ENCODE data around the gene EXOSC5.
"Not testable (repeated sequence)": the region's sequence is repeated elsewhere in the genome, so short reads cannot be mapped to it uniquely, and the experiment has no call there.

EXOSC5 gene

DNA sequence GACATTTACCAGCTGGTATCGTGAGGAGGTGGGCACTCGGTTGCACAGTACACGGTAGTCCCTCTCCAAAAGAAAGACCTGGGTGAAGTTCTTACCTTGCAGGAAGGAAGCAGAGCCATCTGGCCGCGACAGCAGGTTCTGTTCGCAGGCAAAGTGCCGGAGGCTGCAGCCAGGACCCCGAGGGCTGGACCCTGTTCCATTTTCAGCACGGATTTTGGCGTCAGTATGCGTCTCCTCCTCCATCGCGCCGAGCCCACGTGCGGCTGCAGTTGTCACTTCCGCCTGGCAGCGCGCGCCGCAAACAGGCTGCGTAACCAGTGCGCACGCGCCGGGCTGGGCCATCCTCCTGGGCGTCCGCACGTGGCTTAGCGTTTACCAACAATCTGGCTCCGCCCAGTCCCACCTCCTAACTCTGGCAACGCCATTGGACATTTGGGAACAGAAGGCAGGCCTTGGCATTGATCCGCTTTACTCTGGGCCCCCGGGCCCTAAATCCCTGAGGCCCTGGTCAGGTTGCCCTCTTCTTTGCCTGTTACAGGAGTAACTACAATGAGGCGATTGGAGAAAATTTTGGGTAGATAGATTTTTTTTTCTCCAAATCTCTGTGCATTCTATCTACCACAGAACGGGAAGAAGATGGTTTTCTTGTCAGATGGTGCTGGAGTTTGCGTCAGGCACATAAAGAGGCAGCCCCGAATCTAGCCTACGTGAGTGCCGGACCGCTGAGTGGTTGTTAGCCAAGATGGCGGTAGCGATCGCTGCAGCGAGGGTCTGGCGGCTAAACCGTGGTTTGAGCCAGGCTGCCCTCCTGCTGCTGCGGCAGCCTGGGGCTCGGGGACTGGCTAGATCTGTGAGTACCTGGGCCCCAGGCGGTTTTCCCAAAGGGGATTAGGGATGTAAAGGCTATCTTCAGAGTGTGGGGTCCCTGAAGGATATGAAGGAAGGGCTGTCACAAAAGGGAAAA lies at the start of gene EXOSC5, which contains the start of gene BCKDHA:
Gene EXOSC5 (minus strand): TSS at position 274 of the 964 bp plus-strand sequence. CDS start 31 bp downstream, at position 243.
Gene BCKDHA (plus strand): TSS at position 733 of the 964 bp plus-strand sequence. CDS start 10 bp downstream, at position 743.
- DNase-seq = peak; percentile 99

DNA sequence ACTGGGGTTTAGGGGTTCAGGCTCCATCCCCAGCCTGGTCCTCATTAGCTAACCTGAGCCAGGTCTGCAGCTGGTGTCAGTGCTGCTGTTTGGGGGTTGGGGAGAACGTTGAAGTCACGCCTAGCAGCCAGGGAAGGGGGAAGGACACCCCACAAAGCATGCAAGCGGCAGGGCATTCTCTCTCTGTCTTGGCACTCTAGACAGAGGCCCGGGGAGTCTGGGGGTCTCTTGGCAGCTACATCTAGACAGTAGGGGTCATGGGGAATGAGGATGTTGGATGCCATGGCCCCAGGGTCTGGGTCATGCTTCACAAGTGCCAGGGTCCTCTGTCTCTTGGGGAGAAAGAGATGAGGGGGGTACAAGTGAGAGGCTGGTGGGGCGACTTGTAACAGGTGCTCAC lies 48.4 kb upstream of the EXOSC5 start:
- no peak for DNase-seq

DNA sequence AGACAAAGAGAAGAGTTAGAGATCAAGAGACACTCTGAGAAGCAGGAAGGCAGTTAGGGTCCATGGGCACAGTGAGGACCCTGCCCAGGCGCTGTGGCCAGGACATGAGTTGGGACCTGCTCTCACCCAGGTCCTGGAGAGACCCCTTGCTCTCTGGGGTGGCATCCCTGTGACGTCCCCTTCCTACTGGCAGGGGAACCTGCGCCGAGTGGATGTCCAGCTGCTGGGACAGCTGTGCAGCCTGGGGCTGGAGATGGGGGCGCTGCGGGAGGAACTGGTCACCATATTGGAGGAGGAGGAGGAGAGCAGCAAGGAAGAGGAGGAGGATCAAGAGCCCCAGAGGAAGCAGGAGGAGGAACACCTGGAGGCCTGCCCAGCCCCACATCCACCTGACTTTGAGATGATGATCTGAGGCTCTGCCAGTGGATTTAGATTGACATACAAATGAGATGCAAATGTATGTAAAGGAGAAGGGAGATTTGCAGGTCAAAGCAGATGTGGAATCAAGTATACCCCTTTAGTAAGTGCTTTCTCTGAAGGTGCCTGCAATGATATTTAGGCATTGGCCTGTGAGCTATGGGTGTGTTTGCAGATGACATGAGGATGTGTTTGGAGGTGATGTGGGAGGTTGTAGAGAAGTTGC lies 46.8 kb upstream of the EXOSC5 start:
- DNase-seq = no peak

GRCh38 chr19:41442473-41443355 lies 45.6 kb upstream of the EXOSC5 start, which contains the start of gene ERICH4:
Gene ERICH4, plus strand, starts transcription at chr19:41443156. Its CDS starts 14 bp downstream, at chr19:41443170.
- no peak for DNase-seq

GRCh38 chr19:41441321-41441945 lies 44.3 kb upstream of the EXOSC5 start:
- DNase-seq = no peak

DNA sequence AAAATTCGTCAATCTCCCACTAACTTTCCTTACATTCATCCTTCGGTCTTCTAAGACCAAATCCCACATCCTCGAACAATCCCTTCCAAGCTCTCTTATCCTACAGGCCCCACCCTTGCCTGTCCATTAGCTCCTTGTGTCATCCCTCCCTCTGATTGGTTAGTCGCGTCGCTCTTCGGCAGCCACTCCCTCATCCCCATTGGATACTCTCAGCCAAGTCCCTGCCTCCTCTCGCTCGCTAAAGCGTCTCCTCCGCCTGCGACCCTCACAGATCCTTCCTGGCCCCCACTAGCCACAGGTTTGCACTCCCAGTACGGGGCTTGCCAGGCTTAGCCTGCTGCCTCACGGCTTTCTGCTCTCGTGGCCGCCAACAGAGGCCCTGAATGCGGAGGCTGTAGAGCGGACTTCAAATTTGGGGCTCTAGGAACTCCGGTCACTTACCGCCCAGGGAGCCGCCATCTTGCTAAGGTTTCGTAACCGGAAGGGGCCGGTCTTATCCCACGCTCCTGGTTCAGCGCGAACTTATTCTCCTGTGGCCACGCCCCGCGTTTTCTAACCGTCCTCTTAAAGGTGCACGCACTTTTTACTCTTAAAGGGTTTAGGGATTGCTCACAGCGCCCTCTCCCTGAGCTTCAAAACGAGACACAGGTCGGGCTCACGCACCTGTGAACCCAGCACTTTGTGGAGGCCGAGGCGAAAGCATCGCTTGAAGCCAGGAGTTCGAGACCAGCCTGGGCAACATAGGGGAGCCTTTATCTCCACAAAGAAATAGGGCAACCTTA lies 42.5 kb upstream of the EXOSC5 start, which contains the start of gene DMAC2:
Gene DMAC2 (minus strand): TSS at position 472 of the 782 bp plus-strand sequence. CDS start 13 bp downstream, at position 459.
- peak; percentile 95 for DNase-seq

- no peak for DNase-seq
Observed at GRCh38 chr19:41437944-41438574, 40.9 kb upstream of the EXOSC5 start.

- no peak for DNase-seq
Observed at GRCh38 chr19:41436674-41436951, 39.5 kb upstream of the EXOSC5 start.

GRCh38 chr19:41435936-41436673 lies 38.9 kb upstream of the EXOSC5 start:
- DNase-seq = no peak

- DNase-seq = not testable (repeated sequence)
Observed at GRCh38 chr19:41435376-41435775, 38.2 kb upstream of the EXOSC5 start.

DNA sequence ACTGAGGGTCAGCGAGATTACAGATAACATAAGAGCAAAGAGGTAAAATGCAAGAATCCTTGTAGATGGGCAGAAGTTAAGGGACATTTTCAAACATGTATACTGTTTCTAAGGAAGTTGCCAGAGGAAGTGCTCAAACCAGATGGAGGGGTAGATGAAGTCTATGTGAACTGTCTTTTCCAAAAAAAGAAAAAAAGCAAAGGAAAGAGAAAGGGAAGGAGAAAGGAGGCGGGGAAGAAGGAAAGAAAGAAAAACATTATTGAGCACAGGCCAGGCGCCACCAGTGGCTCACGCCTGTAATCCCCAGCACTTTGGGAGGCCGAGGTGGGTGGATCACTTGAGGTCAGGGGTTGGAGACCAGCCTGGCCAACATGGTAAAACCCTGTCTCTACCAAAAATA lies 37.3 kb upstream of the EXOSC5 start:
- DNase-seq = no peak

DNA sequence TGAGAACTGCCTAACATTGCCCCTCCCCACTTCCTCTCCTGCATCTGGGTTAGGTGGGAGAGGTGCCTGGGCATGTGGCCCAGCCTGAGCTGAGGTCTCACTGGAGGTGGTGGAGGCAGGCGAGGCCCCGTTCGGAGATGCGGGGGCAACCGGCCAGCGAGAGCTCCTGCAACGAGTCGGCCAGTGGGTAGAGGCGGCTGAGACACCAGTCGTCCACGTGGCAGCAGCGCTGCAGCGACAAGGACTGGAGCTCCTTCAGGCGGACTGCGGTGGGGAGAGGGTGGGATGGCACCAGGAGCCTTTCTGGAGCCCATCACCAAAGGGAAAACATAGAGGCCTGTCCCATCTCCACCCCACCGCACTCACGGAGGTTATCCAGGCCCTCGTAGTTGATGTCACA lies 36.0 kb upstream of the EXOSC5 start:
- no peak for DNase-seq

DNA sequence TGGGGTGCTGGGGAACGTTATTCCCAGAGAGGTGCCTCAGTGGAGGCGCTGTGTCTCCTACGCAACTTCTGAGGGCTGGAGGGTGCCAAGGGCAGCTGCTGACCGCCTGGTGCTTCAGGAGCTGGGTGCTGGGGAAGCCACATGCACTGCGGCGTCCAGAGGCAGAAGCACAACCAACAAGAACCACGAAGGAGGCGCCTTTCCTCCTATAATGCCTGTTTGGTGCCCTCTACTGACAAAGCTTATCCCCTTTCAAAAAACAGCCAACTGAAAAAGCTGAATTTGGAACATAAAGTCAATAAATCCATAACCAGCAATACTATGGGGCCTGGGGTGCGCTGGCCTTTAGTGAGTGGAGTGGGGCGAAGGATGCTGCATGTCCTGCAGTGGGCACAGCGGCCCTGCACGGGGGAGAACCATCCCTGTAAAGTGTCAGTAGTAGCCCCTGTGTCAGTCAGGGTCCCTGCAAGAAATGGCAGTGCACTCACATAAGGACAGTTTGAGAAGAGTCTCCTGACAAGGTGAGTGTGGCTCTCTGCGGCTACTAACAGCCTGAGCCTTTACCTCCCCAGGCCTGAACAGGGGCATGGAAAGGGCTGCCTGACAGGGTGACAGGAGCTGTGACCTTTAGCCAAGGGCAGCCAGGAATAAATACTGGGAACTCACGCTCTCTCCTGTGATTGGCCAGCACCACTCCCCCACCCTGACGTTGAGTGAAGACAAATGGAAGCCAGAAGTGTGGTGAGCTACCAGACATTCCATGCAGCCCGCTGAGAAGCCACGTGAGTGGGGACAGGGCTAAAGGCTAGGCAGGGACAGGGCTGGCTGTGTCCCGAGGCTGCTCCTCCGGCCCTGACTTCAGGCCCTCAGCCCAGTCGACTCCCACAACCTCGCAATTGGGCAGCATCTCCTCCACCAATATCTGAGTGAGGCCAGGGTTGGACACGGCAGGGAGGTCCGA lies 34.5 kb upstream of the EXOSC5 start:
- no peak for DNase-seq

DNA sequence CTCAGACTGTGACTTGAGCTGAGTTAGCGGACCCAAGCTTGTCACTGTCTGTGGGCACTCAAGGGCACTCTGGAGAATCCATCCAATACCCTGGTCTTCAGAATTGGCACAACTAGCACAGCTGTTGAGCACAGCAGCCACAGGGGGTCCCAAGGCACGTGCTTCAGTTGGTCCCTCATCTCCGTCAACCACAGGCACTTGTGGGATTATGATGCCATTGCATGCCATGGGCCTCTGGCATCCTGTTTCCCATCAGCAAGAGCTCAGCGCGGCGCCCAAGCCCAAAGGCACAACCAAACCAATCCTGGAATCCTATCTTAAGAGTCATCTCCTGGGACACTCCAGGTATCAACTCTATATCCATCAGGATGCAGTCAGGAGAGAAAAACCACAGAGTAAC lies 33.8 kb upstream of the EXOSC5 start:
- no peak for DNase-seq

GRCh38 chr19:41428481-41428859 lies 31.3 kb upstream of the EXOSC5 start:
- no peak for DNase-seq

DNA sequence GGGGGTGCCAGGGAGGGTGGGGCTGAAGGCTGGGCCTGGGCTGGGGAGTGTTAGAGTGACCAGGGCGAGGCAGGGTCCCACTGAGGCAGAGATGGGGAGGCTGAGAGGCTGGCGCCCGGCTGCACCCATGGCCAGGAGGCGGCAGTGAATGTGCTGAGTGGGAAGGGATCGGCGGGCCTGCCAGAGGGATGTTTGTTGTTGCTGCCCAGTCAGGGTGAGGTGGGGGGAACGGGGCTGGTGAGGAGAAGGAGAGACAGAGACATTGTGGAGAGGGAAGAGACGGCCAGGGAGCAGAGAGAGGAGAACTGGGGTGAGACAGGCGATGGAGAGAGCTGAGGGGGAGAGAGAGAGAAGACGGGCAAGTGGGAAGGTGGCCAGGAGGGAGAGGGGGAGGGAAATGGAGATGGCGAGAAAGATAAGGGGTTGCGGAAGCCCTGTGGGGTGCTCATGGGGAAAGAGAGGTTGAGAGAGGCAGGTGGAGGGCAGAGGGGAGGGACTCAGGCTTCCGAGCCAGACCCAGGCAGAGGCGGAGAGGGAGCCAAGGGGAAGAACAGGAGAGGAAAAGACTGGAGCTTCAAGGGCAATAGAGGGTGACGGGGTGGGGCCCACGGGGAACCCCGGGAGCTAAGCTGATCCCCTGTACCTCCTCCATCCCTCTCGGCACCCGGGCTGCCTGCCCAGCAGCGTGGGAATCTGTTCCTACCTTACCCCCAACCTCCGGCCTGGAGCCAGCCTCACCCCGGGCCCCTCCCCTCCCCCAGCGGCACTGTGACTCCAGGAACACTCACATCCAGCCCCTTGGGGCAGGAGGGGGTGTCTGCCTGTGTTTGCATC lies 30.7 kb upstream of the EXOSC5 start:
- DNase-seq = no peak

DNA sequence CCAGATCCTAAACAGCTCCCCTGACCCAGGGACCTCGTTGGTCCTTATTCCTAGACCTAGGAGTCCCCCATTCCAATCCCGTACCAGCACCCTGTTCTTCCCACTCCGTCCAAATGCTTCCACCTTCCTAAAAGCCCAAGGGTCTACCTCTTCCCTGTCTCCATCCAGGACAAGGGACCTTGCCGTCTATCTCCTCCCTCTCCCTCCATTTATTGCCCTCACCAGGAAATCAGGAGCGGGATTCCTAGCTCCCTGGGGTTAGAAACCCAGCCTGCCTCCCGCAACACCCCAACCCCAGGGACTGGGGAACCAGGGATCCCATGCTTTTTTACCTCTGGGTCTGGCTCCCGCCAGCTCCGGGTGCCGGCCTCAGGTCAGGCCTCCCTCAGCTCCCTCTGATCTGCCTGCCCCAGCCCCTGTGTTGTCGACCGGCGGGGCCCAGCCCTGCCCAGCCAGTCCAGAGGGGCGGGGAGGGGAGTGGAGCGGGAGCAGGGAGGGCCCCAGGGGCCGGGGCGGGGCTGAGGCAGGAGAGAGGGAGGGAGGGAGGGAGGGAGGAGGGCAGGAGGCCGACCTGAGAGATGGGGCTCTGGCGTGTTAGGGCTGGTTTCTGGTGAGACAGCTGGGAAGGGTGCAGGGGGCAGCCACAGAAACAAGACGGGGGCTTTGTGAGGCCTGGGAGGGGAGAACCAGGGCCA lies 29.9 kb upstream of the EXOSC5 start, which contains the start of gene B3GNT8:
Gene B3GNT8 (minus strand): TSS at position 423 of the 695 bp plus-strand sequence. CDS start 596 bp downstream, outside the sequence.
- no peak for DNase-seq

Measured in NCI-H446 treated with DMSO at 0.1 percent for 48 hours (cell line).